ENCODE data around the gene NUTM2B.
"Not testable (repeated sequence)": the region's sequence is repeated elsewhere in the genome, so short reads cannot be mapped to it uniquely, and the experiment has no call there.

The NUTM2B gene

DNA sequence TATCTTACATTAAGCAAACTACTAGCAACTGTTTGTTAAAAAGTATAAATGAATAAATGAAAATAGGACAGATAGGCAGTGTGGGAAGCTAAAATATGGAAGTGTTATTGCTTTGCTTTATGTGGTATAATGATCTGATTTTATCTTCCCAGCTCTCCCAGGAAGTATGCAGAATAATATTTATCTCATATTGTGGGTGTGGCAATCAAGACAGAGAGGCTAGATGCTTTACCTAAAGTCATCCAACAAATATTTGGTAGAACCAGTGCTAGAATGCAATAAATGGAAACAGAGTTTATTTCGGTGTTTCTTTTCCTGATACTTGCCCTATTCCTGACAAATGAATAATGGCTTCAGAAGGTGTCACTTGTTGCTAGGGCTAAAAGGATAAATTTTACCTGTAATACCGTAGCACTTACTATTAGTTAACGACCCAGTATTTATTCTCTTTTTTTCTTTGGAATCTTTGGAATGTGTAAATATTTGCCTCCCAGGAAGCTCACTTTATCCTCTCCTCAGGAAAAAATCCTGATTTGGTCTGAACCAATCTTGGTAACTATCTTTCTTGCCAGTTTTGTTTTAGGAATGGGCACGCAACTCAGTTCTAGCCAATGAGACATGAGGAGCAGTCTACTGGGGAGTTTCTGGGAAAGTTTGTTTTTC, 14.0 kb downstream of the NUTM2B start:
- not testable (repeated sequence) for H3K27ac ChIP-seq, H3K4me3 ChIP-seq

DNA sequence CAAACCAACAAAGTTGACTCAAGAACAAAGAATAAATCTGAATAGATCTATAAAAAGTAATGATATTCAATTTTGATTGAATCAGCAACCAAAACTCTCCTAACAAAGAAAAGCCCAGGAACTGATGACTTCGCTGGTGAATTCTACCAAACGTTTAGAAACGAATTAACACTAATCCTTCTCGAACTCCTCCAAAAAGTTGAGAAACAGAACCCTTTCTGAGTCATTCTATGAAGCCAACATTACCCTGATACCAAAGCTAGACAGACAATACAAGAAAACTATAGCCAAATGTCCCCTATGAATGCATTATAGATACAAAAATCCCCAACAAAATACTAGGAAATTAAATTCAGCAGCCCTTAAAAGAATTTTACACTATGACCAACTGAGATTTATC, 17.0 kb downstream of the NUTM2B start:
- H3K27ac ChIP-seq; DNase-seq (ENCODE audit: low spot score); H3K4me3 ChIP-seq: not testable (repeated sequence)

More for the DNA sequence above, 14.0 kb downstream of the NUTM2B start:
- DNase-seq (ENCODE audit: low spot score), result not testable (repeated sequence)

DNA sequence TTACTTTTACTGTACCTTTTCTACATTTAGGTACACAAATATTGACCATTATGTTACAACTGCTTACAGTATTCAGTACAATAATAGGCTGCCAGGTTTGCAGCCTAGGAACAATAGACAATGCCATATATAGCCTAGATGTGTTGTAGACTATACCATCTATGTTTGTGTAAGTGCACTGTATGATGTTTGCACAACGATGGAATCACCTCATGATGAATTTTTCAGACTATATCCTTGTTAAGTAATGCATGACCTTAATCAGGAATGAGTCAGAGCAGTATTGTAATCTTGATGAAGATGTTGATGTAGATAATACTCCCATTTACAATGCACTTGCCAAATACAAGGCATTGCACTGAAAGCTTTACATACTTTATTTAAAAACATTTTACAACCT, 23.6 kb downstream of the NUTM2B start:
- not testable (repeated sequence) for H3K4me3 ChIP-seq; H3K27ac ChIP-seq; DNase-seq (ENCODE audit: low spot score)

DNA sequence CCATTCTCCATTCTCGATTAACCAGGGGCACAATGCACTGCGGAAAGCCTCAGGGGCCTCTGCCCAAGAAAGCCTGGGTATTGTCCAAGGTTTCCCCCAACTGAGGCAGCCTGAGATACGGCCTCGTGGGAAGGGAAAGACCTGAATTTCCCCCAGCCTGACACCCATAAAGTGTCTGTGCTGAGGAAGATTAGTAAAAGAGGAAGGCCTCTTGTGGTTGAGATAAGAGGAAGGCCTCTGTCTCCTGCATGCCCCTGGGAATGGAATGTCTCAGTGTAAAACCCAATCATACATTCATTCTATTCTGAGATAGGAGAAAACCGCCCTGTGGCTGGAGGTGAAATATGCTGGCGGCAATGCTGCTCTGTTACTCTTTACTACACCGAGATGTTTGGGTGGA, 41.8 kb downstream of the NUTM2B start:
- H3K4me3 ChIP-seq; DNase-seq (ENCODE audit: low spot score): not testable (repeated sequence)

DNA sequence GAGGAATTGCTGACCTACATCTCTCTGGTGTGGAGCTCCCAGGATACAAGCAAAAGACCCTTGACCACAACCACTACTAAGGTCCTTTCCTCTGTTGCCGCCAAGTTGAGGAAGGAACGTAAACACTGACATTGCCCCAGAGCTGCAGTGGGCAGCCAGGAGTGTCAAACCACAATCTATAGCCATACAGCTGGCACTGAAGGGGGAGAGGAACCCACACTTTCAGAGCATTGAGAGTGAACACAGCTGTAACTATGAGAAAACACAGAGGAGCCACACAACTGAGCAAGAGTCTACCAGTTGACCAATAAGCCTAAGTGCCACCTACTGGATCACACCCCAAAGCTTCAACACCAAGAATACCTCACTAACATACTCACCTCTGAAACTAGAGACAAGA, 45.5 kb downstream of the NUTM2B start:
- DNase-seq (ENCODE audit: low spot score); H3K4me3 ChIP-seq; H3K27ac ChIP-seq: not testable (repeated sequence)

More for the DNA sequence above, 41.8 kb downstream of the NUTM2B start:
- not testable (repeated sequence) for H3K27ac ChIP-seq

DNA sequence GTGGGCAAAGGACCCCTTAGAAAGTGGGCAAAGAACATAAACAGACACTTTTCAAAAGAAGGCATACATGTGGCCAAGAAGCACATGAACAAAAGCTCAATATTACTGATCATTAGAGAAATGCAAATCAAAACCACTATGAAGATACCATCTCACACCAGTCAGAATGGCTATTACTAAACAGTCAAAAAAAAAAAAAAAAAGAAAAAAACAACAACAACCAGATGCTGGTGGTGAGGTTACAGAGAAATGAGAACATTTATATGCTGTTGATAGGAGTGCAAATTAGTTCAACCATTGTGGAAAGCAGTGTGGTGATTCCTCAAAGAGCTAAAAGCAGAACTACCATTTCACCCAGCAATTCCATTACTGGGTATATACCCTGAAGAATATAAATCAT, 50.6 kb downstream of the NUTM2B start:
- H3K27ac ChIP-seq, H3K4me3 ChIP-seq: not testable (repeated sequence)

DNA sequence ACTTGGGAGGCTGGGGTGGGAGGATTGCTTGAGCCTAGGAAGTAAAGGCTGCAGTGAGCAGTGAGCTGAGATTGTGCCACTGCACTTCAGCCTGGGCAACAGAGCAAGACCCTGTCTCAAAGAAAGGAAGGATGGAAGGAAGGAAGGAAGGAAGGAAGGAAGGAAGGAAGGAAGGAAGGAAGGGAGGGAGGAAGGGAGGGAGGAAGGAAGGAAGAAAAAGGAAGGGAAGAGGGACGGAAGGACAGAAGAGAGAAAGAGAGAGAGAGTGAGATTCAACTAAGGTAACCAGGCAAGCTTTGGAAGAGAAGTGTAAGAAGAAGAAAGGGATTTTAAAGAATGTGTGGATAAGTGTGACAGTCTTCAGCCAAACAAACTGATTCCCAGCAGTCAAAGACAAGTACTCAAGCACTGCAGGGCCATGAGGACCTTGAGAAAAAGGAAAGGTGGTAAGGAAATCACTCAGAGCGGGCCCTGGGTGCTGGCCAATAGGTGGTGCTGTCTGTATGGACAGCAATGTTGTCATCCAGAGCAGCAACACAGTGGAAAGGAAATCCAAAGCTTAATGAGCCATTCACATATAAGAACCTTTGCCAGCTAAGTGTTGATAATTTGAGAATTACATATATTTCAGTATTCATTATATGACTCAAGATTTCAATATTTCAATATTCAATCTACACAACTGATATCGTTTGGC, 55.4 kb downstream of the NUTM2B start:
- DNase-seq (ENCODE audit: low spot score); H3K4me3 ChIP-seq; H3K27ac ChIP-seq: not testable (repeated sequence)

More for the DNA sequence above, 50.6 kb downstream of the NUTM2B start:
- not testable (repeated sequence) for DNase-seq (ENCODE audit: low spot score)

All from coronary artery (tissue), 2 donors.